GM12878 (cell line): ENCODE results near the gene ARL15.

ENCODE experiments used
- CBFB ChIP-seq: IDR thresholded peaks from 2 replicates; pipeline ENCODE4 v1.6.1; 2016; ENCODE audit warnings: antibody characterized with exemption, low read depth
- CBX5 ChIP-seq: sonication (generic); IDR thresholded peaks from 2 replicates; pipeline ENCODE4 v1.6.1; 2016; ENCODE audit warnings: low read depth, moderate library complexity, mild to moderate bottlenecking, inconsistent platforms
- POLR2A ChIP-seq: IDR thresholded peaks from 2 replicates; pipeline ENCODE4 v1.6.1; 2011; ENCODE audit warnings: low read depth, mild to moderate bottlenecking, low read length
- SUZ12 ChIP-seq: fragments of 200-600 bp; sonication (generic); IDR thresholded peaks from one replicate; pipeline ENCODE4 v1.6.1; 2018; ENCODE audit warnings: antibody characterized with exemption, mild to moderate bottlenecking; ENCODE audit not compliant: unreplicated experiment
- TF ChIP-seq, protein P1 (sequence below), 3 experiments: IDR thresholded peaks in 2 of 3; conservative IDR thresholded peaks in 1 of 3; 2 replicates each; pipeline ENCODE4 v1.5.1; 2011; ENCODE audit warnings: low read depth in 3 of 3, low read length in 3 of 3, mild to moderate bottlenecking in 3 of 3, control low read depth in 2 of 3, moderate library complexity in 2 of 3, inconsistent platforms in 1 of 3, mixed read lengths in 1 of 3; ENCODE audit not compliant: control insufficient read depth in 2 of 3, insufficient read depth in 1 of 3; ENCODE audit errors: extremely low read depth in 1 of 3
- TF ChIP-seq, protein P2 (sequence below): IDR thresholded peaks from 2 replicates; pipeline ENCODE4 v1.6.1; 2012; ENCODE audit warnings: mild to moderate bottlenecking, low read depth, low read length
- TF ChIP-seq, protein P3 (sequence below): IDR thresholded peaks from 2 replicates; pipeline ENCODE4 v1.6.1; 2012; ENCODE audit warnings: low read depth, low read length, improper control_type of control experiment

DNA sequence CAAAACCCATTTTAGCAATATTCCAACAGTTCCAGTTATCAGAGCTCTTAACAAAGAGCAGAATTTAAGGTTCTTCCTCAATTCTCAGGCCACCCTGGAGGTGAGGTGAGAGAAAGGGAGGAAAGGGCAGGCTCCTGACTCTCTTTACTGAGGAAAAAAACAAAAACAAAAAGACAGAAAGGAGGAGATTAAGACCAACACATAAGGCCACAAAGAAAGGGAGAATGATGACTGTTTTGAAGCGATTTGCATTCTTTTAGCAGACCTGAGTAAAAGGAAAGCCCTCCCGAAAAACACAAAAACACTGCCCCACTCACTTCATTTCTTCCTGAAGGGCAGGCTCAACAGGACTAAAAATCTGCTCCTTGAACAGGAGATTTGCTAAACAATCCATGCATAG, 300.5 kb downstream of the ARL15 start:
- TF ChIP-seq SUZ12 (no peak), CBFB (no peak), CBX5 (no peak), POLR2A (no peak)
- TF ChIP-seq, protein P1, sequence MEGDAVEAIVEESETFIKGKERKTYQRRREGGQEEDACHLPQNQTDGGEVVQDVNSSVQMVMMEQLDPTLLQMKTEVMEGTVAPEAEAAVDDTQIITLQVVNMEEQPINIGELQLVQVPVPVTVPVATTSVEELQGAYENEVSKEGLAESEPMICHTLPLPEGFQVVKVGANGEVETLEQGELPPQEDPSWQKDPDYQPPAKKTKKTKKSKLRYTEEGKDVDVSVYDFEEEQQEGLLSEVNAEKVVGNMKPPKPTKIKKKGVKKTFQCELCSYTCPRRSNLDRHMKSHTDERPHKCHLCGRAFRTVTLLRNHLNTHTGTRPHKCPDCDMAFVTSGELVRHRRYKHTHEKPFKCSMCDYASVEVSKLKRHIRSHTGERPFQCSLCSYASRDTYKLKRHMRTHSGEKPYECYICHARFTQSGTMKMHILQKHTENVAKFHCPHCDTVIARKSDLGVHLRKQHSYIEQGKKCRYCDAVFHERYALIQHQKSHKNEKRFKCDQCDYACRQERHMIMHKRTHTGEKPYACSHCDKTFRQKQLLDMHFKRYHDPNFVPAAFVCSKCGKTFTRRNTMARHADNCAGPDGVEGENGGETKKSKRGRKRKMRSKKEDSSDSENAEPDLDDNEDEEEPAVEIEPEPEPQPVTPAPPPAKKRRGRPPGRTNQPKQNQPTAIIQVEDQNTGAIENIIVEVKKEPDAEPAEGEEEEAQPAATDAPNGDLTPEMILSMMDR (IDR thresholded peaks at IDR 0.05 in 2 of 3, conservative IDR thresholded peaks at IDR 0.05 in 1 of 3; ENCODE audit: control insufficient read depth in 2 of 3, extremely low read depth in 1 of 3, insufficient read depth in 1 of 3, low read depth in 3 of 3, low read length in 3 of 3) = no peak
- TF ChIP-seq, protein P2, sequence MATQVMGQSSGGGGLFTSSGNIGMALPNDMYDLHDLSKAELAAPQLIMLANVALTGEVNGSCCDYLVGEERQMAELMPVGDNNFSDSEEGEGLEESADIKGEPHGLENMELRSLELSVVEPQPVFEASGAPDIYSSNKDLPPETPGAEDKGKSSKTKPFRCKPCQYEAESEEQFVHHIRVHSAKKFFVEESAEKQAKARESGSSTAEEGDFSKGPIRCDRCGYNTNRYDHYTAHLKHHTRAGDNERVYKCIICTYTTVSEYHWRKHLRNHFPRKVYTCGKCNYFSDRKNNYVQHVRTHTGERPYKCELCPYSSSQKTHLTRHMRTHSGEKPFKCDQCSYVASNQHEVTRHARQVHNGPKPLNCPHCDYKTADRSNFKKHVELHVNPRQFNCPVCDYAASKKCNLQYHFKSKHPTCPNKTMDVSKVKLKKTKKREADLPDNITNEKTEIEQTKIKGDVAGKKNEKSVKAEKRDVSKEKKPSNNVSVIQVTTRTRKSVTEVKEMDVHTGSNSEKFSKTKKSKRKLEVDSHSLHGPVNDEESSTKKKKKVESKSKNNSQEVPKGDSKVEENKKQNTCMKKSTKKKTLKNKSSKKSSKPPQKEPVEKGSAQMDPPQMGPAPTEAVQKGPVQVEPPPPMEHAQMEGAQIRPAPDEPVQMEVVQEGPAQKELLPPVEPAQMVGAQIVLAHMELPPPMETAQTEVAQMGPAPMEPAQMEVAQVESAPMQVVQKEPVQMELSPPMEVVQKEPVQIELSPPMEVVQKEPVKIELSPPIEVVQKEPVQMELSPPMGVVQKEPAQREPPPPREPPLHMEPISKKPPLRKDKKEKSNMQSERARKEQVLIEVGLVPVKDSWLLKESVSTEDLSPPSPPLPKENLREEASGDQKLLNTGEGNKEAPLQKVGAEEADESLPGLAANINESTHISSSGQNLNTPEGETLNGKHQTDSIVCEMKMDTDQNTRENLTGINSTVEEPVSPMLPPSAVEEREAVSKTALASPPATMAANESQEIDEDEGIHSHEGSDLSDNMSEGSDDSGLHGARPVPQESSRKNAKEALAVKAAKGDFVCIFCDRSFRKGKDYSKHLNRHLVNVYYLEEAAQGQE = no peak
- TF ChIP-seq, protein P3, sequence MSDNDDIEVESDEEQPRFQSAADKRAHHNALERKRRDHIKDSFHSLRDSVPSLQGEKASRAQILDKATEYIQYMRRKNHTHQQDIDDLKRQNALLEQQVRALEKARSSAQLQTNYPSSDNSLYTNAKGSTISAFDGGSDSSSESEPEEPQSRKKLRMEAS = no peak
